Progenitor cell of endocrine pancreas (in vitro differentiated cells): ENCODE data around the gene MAP3K3. TPM values are rescaled to one million over a fixed set of nuclear protein-coding genes. Genes with fewer than 3 reads are reported as not detected.

ENCODE experiments used
- DNase-seq: peaks from one replicate; pipeline ENCODE4 v3.0.0; 2021; ENCODE audit warnings: low spot score; ENCODE audit not compliant: unreplicated experiment
- H3K27ac Mint-ChIP-seq: 2 replicates; pipeline ENCODE4 v1.8.0; 2021; ENCODE audit warnings: mild to moderate bottlenecking, moderate library complexity, mixed read lengths
- H3K27me3 Mint-ChIP-seq: 2 replicates; pipeline ENCODE4 v1.8.0; 2021; ENCODE audit warnings: mixed read lengths
- H3K36me3 Mint-ChIP-seq: 2 replicates; pipeline ENCODE4 v1.8.0; 2022; ENCODE audit warnings: mixed read lengths; ENCODE audit not compliant: insufficient read depth
- H3K4me1 Mint-ChIP-seq: 2 replicates; pipeline ENCODE4 v1.8.0; 2021; ENCODE audit warnings: low read depth, mixed read lengths
- H3K4me3 Mint-ChIP-seq: 2 replicates; pipeline ENCODE4 v1.8.0; 2021; ENCODE audit warnings: low read depth, mild to moderate bottlenecking, moderate library complexity, mixed read lengths
- H3K9me3 Mint-ChIP-seq: 2 replicates; pipeline ENCODE4 v1.8.0; 2021; ENCODE audit warnings: low read depth, mixed read lengths
- total RNA-seq: library from RNA; stranded (reverse); gene quantifications from 2 replicates; pipeline ENCODE4 v1.2.1, GENCODE V29; 2021
- TF ChIP-seq, protein P1 (sequence below): fragments of 200-600 bp; sonication (generic); IDR thresholded peaks from one replicate; pipeline ENCODE4 v1.5.0; 2021; ENCODE audit warnings: antibody characterized with exemption, mild to moderate bottlenecking; ENCODE audit not compliant: unreplicated experiment

Gene MAP3K3
- total RNA-seq, 1 donor from 2014 or later = 19.1 TPM

DNA sequence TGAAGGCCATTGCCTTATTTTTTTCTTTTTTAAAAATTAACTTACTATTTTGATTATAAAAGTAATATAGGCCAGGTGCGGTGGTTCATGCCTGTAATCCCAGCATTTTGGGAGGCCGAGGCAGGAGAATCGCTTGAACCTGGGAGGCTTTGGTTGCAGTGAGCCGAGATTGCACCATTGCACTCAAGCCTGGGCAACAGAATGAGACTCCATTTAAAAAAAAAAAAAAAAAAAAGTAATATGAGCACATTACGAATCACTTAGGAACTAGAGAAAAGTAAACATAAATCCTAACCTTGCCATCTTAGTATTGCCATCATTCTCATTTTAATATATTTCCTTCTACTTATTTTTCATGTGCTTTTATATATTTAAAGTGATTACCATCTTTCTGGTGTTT, 34.4 kb upstream of the MAP3K3 start:
- H3K27ac Mint-ChIP-seq = no peak overlapping the region
- H3K36me3 Mint-ChIP-seq = peaks cover 26% of the 10 kb centered on the region
- TF ChIP-seq, protein P1, sequence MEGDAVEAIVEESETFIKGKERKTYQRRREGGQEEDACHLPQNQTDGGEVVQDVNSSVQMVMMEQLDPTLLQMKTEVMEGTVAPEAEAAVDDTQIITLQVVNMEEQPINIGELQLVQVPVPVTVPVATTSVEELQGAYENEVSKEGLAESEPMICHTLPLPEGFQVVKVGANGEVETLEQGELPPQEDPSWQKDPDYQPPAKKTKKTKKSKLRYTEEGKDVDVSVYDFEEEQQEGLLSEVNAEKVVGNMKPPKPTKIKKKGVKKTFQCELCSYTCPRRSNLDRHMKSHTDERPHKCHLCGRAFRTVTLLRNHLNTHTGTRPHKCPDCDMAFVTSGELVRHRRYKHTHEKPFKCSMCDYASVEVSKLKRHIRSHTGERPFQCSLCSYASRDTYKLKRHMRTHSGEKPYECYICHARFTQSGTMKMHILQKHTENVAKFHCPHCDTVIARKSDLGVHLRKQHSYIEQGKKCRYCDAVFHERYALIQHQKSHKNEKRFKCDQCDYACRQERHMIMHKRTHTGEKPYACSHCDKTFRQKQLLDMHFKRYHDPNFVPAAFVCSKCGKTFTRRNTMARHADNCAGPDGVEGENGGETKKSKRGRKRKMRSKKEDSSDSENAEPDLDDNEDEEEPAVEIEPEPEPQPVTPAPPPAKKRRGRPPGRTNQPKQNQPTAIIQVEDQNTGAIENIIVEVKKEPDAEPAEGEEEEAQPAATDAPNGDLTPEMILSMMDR = no peak
- no peaks in the 10 kb centered on the region for H3K9me3 Mint-ChIP-seq
- H3K4me3 Mint-ChIP-seq = no peak overlapping the region
- H3K4me1 Mint-ChIP-seq = peaks cover 5% of the 10 kb centered on the region
- no peaks in the 10 kb centered on the region for H3K27me3 Mint-ChIP-seq
- DNase-seq = no peak

DNA sequence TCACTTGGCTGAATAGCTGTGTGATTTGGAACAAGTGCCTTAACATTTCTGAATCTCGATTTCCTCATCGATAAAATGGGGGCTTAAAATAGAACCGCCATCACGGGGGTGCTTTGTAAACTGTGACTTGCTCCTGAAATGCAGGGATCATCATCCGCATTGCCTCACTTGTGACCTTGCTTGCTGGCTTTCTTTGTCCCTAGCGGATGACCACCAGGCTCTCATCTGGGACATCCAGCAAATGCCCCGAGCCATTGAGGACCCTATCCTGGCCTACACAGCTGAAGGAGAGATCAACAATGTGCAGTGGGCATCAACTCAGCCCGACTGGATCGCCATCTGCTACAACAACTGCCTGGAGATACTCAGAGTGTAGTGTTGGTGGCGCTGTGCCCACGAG, 33.4 kb upstream of the MAP3K3 start:
- TF ChIP-seq, protein P1 = no peak
- peak overlapping the region; percentile 45 for H3K27ac Mint-ChIP-seq
- peaks cover 20% of the 10 kb centered on the region for H3K36me3 Mint-ChIP-seq
- no peaks in the 10 kb centered on the region for H3K27me3 Mint-ChIP-seq
- no peaks in the 10 kb centered on the region for H3K4me1 Mint-ChIP-seq
- H3K4me3 Mint-ChIP-seq = no peak overlapping the region
- no peaks in the 10 kb centered on the region for H3K9me3 Mint-ChIP-seq
- DNase-seq = no peak

GRCh38 chr17:63589646-63590045, 32.6 kb upstream of the MAP3K3 start:
- Mint-ChIP-seq H3K9me3 (no peaks in the 10 kb centered on the region), H3K36me3 (peaks cover 19% of the 10 kb centered on the region), H3K27ac (no peak overlapping the region), H3K4me3 (no peak overlapping the region), H3K4me1 (no peaks in the 10 kb centered on the region), H3K27me3 (no peaks in the 10 kb centered on the region)
- DNase-seq = no peak
- TF ChIP-seq, protein P1 = no peak

GRCh38 chr17:63592797-63593196, 29.4 kb upstream of the MAP3K3 start:
- Mint-ChIP-seq H3K4me1 (no peaks in the 10 kb centered on the region), H3K27ac (no peak overlapping the region)
- no peak for DNase-seq

DNA sequence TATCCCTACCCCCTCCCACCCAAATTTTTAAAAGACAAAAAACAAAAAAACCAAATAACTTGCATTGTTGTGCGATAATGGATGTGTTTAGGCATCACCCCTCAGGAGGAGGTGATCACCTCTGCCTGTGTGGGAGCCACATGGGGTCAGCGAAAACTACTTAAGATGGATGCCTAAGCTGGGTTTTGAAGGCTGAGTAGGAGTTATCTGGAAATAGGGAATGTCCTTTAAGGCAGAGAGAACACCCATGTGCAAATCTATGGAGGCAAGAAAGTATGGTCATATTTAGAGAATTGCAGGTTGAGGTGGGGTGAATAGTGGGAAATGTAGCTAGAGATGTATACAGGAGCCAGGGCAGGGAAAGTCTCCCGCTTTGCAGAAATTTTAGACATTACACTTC, 27.1 kb upstream of the MAP3K3 start:
- Mint-ChIP-seq H3K27ac (no peak overlapping the region), H3K9me3 (no peaks in the 10 kb centered on the region), H3K4me3 (no peak overlapping the region), H3K36me3 (peaks cover 3% of the 10 kb centered on the region), H3K27me3 (no peaks in the 10 kb centered on the region), H3K4me1 (peaks cover under 1% of the 10 kb centered on the region)
- DNase-seq = no peak
- TF ChIP-seq, protein P1 = no peak

More at GRCh38 chr17:63592797-63593196, 29.4 kb upstream of the MAP3K3 start:
- TF ChIP-seq, protein P1 = no peak
- H3K9me3 Mint-ChIP-seq = no peaks in the 10 kb centered on the region
- no peaks in the 10 kb centered on the region for H3K27me3 Mint-ChIP-seq
- no peak overlapping the region for H3K4me3 Mint-ChIP-seq
- H3K36me3 Mint-ChIP-seq = peaks cover 11% of the 10 kb centered on the region
